Measurements from ENCODE around the gene FOXR1.

FOXR1 gene

GRCh38 chr11:118971646-118972045 lies at the start of gene FOXR1:
Gene FOXR1, plus strand, starts transcription at chr11:118971761. Its CDS starts 171 bp downstream, at chr11:118971932.
- no peak for DNase-seq (ENCODE audit: low spot score)

GRCh38 chr11:118921929-118922744 lies 49.4 kb upstream of the FOXR1 start:
- no peak for DNase-seq (ENCODE audit: low spot score)

- DNase-seq (ENCODE audit: low spot score): no peak
Measured at GRCh38 chr11:118922745-118923627, 48.6 kb upstream of the FOXR1 start.

- no peak for DNase-seq (ENCODE audit: low spot score)
Measured at GRCh38 chr11:118923721-118924587, 47.6 kb upstream of the FOXR1 start.

- DNase-seq (ENCODE audit: low spot score): no peak
Measured at GRCh38 chr11:118924591-118925585, 46.7 kb upstream of the FOXR1 start.

GRCh38 chr11:118927554-118928100 lies 43.9 kb upstream of the FOXR1 start:
- DNase-seq (ENCODE audit: low spot score): no peak

GRCh38 chr11:118928101-118928869 lies 43.3 kb upstream of the FOXR1 start:
- peak; percentile 96 for DNase-seq (ENCODE audit: low spot score)

GRCh38 chr11:118928870-118929500 lies 42.6 kb upstream of the FOXR1 start:
- no peak for DNase-seq (ENCODE audit: low spot score)

- DNase-seq (ENCODE audit: low spot score): peak; percentile 79
Measured at GRCh38 chr11:118929501-118930093, 42.0 kb upstream of the FOXR1 start.

GRCh38 chr11:118930094-118930712 lies 41.4 kb upstream of the FOXR1 start:
- DNase-seq (ENCODE audit: low spot score): peak; percentile 81

GRCh38 chr11:118931571-118931970 lies 40.0 kb upstream of the FOXR1 start:
- no peak for DNase-seq (ENCODE audit: low spot score)

GRCh38 chr11:118933486-118933885 lies 38.1 kb upstream of the FOXR1 start:
- no peak for DNase-seq (ENCODE audit: low spot score)

- DNase-seq (ENCODE audit: low spot score): no peak
Measured at GRCh38 chr11:118935376-118935775, 36.2 kb upstream of the FOXR1 start.

GRCh38 chr11:118938491-118939403 lies 32.8 kb upstream of the FOXR1 start:
- no peak for DNase-seq (ENCODE audit: low spot score)

- no peak for DNase-seq (ENCODE audit: low spot score)
Measured at GRCh38 chr11:118939404-118939915, 32.1 kb upstream of the FOXR1 start.

- no peak for DNase-seq (ENCODE audit: low spot score)
Measured at GRCh38 chr11:118939953-118940598, 31.5 kb upstream of the FOXR1 start.

Measured in pons (tissue), 1 donor.